ENCODE measurements around the gene KIAA1671.

Gene KIAA1671

DNA sequence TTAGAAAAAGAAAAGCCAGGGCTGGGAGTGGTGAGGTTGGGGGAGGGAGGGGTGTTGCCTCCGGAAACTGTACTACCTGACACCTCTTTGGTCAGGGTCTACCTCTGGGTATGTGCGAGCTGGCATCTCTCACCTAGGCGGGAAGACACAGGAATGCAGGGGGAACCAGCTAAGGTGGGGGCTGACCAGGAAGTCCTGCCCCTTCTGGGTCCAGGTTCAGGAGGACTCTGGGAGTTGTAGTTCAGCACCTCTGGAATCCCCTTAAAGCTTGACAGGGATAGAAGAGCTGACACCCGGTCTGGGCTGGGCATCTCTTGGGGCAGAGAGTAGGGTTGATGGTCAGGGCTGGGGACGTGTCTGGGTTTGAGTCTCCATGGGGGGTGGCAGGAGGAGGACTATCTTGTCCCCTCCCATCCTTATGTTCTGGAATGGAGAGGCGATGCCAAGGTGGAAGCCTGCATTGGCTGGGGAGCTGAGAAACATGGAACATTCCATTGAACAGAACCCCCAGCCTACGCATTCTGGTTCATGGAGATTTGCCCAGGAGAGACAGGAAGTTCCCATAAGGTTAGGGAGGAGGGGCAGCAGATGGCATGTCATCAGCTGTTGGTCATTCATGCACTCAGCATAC lies 2.1 kb upstream of the KIAA1671 start:
- DNase-seq: no peak

DNA sequence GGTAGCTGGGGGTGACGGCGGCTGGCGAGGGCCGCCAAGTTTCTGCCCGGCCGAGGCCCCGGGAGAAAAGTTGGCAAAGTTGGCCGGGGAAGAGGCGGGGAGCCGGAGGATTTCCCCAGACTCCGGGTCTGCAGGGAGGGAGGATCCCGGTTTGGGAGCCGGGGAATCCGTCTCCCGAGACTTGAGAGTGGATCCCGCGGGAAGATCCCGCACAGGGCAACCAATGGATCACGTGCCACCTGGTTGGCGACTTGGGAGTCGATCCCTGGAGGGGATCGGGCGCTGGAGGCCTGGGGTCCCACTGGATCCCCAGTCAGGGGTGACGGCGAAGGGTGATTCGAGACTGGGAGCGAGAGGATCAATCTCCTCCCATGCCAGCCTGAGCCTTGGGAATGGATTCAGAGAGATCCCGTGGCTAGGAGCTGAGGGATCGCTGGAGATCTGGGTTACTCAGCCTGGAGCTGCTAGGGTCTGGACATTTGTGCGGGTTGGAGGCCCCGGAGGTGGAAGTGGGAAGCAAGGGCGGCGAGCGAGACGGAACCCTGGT lies 394 bp downstream of the KIAA1671 start:
- peak; percentile 86 for DNase-seq

DNA sequence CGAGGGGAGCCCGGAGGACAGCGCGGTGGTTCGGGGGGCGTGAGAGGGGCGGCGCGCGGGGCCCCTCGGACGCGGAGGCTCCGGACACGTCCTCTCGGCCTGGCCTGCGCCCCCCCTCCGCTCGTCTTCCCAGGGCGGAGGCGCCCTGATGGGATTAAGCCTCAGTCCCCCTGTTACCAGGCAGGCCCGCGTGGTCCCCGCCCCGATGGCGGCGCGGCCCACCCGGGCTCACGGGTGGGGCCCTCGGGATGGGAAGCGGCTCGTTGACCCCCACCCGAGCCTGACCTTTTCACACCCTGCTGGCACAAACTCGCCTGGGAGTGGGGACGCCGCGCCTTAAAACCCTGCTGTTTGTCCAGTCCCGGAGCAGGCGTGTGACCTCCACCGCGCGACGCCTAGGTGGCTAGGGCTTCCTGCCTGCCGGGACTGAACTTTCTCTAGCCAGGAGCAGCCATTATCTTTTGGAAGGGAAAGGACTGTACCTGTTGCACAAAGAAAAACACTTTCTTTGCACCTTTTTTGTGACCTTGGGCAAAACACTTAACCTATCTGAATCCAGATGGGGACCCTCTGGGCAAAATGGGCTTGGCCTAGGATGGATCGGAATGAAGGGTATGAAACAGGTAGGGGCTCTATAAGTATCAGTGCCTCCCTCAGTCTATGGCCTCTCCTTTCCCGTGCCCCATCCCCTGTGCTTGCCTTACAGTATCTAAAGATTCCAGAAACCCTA lies 1.0 kb downstream of the KIAA1671 start:
- DNase-seq: no peak

DNA sequence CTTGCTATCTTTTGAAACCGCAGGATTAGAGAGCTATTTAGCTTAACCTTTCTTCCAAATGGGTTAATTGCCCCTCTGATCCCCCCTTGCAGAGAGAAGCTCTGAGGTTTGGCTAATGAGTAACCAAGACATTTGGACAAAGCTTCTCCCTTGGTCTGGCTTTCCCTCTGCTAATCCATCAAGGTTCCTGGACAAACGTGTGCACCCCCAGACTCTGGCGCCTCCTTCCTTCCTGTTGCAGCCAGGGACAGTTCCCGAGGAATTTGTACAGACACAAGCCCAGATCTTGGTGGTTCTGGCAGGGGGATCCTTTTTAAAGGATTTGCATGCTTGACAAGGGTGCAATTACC lies 1.6 kb downstream of the KIAA1671 start:
- DNase-seq: no peak

DNA sequence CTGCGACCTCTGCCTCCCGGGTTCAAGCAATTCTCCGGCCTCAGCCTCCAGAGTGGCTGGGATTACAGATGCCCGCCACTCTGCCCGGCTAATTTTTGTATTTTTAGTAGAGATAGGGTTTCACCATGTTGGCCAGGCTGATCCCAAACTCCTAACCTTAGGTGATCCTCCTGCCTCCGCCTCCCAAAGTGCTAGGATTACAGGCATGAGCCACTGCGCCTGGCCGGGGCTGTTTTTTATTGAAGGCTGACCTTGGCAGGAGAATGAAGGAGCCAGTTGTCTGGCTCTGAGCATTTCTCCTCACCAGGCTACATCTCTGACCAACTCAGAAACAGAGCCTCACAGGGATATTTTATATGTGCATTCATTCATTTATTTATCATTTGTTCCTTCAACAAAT lies 2.3 kb downstream of the KIAA1671 start:
- no peak for DNase-seq

DNA sequence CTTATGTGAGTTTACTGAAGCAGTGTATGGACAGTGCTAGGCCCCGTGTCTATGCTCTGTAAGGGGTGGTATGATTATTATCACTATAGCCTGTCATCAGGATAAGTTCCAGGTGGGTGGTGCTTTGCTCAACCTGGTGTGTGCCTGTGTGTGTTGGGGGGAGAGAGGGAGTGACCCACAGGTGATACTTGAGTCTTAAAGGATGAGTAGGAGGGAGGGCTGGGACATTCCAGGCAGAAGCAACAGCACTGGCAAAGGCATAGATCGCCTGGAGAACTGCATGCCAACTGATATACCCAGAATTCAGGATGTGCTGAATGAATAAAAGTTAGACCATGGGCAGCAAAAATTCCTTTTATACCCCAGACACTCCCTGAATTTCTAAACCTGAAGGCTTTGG lies 4.5 kb downstream of the KIAA1671 start:
- DNase-seq: no peak

DNA sequence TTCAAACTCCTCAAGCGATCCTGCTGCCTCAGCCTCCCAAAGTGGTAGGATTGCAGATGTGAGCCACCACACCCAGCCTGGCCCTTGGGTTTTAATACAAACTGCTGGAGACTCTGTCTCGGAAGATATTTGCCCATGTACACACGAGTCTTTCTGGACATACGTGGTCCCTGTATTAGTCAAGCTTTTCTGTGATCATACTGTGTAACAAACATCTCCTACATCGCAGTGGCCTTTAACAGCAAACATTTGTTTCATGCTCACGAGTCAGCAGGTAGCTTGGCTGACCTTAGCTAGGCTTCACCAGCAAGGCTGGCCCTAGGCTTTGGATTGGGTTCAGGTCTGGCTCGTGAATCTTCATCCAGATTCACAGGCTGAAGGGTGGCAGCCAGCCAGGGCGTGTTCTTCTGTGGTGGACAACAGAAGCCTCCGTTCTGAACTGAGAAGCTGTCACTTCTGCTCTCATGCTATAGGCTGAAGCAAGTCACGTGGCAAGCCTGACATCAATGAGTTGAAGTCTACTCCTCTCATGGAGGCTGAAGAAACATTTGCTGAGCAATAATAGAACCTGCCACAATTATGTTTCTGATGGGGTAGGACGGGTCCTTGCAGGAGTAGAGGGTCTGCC lies 8.8 kb downstream of the KIAA1671 start:
- no peak for DNase-seq

DNA sequence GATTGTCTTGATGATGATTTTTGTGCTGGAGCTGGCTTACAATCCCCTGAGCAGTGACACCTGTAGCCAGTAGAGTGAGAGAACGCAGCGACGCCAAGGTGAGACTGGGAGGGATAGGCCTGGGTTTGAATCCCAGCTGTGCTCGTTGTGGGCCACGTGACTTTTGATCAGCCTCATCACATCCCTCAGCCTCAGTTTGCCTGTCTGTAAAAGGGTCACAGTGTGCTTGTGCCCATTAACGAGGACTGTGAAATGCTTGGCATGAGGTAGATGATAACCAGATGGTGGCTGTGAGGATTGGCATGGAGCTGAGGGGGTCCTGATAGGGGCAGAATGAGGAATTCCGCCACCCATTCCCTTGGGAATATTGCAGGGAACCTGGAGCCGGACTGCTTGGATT lies 9.6 kb downstream of the KIAA1671 start:
- no peak for DNase-seq

DNA sequence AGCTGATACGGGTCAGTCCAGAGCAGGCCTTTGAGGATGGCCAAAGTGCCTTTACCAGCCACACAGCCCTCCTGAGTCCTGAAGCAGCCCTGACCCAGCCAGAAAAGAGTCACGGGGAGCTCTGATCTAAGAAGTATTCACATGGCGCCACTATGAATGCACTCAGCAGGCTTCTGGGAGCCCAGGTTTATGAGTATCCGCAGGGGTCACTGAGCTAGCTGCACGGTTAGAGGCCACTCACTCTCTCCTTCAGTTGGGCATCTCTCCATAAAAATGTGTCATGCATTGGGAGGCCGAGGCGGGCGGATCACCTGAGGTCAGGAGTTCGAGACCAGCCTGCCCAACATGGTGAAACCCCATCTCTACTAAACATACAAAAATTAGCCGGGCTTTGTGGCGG lies 10.3 kb downstream of the KIAA1671 start:
- DNase-seq: no peak

DNA sequence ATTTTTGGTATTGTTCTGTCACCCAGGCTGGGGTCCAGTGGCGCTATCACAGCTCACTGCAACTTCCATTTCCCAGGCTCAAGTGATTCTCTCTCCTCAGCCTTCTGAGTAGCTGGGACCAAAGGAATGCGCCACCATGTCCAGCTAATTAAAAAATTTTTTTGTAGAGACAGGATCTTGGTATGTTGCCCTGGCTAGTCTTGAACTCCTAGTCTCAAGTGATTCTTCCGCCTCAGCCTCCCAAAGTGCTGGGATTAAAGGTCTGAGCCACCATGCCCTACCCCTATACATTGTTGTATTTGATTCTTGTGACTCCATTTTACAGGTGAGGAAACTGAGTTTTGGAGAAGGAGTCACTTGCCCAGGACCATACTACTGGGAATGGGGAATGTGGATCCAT lies 11.9 kb downstream of the KIAA1671 start:
- DNase-seq: no peak

DNA sequence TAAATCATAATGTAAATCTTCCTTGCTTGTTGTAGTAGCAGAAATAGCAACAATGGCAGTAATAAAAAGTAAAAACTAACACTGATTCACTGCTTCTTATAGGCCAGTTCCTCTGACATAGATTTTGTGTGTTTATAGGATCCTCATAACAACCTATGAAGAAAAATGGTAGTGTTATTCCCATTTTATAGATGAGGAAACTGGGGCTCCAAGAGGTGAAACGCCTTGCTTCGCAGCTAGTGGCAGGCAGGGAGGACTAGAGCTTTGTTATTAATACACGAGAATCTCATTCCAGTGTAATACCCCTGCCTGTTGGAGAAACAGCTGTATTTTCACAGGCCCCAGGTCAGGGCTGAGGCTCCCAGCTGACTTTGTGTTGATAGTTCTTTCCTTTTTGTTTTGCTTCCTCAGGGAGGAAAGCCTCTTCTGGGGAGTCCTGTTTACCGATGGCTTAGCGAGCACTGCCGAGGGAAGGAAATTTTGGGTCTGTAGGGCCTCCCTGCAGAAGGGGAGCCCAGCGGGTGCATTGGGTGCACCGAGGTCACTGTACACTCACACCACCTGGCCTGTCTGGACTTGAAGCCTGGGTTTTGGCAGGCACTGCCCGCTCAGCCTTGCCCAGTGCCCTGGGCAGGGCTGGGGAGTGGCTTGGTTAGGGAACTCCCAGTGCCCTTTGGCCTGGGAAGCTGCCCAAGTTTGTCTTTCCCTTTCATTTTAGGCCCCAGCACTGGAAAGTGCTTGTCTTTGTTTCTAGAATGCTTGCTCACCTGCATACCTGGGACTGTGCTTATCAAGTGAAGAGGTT lies 13.5 kb downstream of the KIAA1671 start:
- no peak for DNase-seq

DNA sequence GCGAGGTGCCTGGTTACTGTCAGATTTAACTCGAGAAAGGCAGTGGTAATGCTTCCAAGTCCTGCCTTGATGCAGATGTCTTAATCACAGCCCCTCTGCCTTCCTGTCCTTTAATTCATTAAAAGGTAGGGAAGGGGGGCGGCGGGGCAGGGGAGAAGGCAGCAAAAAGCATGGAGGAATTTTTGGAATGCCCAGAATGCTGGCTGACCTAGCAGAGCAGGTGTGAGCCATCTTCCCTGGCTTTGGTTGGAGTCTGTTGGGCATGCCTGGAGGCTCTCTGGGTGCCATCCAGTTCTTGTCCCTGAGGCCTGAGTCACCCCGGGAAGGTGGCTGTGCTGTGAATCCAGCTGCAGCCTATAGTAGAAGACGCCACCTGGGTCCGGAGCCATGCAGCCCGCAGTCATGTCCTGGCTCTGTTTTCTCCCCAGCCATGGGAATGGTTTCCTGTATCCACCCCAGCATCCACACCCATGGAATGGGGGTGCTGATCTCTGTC lies 15.6 kb downstream of the KIAA1671 start:
- DNase-seq: no peak

DNA sequence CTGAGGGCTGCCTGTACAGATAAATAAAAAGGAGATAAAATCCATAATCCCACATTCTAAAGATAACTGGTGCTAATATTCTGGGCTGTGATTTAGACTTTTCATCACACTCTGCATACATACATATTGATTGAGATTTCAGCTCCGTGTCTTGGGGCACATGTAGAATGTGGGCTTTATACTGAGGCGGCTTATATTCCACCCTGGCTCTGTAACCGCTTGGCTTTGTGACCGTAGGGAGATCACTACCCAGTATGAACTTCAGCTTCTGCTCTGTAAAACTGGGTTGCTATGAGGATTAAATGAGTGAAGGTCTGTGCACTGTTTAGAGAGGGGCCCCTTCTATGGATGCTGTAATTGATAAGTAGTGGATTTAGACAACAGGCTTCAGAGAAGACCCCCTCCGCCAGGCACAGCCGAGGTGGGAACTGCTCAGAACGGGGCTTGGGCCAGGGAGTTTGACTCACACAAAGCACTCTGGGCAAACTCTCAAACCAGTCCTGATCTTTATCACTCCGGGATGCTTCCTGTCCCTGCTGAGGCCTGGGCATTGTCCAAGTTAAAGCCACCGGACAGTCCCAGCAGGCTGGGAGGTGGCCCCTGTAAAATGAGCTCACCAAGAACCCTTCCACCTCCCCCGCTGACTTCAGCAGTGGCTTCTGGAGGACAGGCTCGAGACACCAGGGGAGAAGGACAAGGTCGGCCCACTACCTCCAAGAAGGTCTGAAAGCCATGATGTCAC lies 17.2 kb downstream of the KIAA1671 start:
- no peak for DNase-seq

DNA sequence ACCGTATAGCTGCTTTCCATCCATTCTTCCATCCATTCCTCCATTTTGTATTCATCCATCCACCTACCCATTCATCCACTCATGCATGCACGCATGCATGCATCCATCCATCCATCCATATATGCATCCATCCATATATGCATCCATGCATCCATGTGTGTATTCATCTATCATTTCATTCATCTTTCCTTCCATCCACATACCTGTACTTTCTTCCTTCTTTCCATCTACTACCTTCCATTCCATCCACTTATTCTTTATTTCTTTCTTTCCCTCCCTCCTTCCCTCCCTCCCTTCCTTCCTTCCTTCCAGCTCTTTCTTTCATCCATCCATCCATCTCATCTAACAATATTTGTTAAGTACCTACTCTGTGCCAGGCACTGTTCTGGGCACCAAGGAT lies 19.9 kb downstream of the KIAA1671 start:
- no peak for DNase-seq

DNA sequence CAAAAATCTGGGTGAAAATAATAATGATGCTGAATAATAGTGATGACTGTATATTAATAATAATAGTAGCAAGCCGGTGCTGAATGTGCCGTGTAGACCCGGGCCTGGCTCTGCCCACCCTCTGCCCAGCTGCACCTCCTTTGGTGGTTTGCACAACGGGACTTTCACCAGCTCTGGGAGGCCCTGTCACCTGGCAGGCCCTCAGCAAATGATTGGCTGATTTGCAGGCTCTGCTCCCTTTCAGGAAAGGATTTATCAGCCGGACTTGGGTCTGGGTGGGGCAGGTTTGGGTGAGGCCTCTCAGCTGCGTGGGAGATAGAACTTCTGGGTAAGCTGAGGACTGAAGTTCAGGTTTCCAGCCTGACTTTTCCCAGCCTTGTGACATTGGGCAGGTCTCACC lies 21.4 kb downstream of the KIAA1671 start:
- DNase-seq: no peak

DNA sequence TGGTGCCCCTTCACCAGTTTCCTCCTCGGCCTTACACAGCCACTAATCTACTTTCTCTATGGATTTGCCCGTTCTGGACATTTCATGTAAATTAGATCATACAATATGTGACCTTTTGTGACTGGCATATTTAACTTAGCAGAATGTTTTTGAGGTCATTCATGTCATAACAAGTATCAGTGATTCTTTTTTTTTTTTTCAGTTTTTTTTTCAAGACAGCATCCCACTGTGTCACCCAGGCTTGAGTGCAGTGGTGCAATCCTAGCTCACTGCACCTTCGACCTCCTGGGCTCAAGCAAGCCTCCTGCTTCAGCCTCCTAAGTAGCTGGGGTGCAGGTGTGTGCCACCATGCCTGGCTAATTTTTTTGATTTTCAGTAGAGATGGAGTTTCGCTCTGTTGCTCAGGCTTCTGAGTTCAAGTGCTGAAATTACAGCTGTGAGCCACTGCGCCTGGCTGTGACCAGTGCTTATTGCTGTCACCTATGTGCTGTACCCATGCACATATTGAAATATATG lies 22.7 kb downstream of the KIAA1671 start:
- DNase-seq: no peak

DNA sequence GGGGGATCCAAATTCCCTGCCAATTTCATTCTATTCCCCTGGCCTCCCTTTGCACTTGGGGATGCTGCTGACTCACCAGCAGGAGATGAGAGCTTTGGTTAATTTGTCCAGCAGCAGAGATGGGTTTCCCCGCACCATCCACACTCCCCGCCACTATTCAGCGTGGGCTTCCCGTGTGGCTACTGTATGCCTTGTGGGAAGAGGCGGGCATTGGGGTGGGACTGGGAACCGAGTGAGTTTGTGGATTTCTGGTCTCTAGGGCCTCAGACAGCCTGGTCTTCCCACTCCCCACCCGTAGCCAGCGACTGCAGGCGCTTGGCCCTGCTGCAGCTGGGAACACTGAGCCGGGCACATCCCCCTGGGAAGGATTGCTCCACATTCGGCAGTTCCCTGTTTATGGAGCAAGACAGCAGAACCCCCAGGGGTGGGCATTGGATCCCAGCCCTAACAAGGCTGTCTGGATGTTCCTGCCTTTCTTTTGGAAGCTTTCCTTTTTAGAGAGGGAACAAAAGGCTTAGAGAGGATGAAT lies 23.4 kb downstream of the KIAA1671 start:
- DNase-seq: no peak

DNA sequence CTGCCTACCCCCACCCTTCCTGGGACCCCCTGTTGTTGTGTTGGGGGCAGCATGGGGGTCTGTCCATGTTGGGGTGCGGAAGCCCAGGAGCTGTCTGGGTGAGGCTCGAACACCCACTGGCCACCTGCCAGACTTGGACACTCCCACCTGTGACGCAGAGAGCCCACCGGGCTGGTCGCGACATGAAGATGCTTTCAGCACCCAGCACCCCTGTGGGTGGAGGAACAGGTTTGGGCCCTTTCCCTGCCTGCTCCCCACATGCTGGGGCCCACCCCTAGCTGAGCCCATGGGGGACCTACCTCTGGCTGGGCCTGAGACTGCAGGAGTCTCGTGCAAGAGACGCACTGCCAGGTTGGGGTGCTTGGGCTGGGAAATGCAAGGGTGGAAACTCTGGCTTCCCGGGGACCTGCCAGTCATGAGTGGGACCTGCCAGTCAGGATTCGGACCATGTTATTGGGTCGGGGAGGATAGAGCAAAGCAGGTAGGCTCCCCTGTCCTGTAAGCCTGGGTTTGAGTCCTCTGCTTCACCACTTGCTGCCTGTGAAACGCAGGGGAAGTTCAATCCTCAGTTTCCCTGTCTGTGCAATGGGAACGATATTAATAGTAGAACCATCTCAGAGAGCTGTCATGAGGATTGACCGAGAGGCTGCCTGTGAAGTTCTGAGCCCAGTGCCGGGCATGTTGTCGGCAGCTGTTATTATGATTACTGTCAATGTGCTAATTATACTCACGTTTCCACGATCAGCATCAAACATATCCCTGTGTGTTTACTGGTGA lies 24.1 kb downstream of the KIAA1671 start:
- no peak for DNase-seq

DNA sequence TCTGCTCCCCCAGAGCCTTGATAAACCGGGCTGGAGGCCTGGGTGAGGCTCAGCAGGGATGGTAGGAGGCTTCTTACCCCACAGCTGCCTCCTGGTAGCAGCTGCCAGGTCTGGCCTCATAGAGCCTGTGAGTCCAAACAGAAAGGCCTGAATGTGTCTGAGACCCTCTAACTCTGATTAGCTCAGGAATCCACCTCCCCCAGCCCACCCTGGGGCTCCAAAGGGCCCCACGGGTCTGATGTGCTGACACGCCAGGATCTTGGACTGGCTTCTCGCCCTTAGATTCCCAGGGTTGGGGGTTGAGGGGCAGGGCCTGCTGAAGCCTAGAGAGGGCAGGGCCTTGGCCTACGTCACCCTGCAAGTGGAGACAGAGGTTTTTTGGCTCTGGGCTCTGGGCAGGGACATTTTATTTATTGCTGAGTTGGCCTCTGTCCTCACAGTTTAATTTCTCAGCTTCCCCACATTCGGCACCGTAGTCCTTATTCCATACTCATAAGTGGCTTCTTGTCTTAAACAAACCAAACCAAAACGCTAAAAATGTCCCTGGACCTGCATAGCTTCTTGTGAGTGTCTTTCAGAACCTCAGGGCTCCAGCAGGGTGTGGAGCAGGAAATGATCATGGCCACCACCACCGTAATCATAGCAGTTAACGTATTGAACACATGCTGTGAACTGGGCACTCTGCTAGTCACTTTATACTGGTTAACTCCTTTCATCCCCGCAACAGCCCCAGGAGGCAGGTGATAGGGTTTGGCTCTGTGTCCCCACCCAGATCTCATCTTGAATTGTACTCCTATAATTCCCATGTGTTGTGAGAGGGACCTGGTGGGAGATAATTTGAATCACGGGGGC lies 25.1 kb downstream of the KIAA1671 start:
- DNase-seq: peak; percentile 26

DNA sequence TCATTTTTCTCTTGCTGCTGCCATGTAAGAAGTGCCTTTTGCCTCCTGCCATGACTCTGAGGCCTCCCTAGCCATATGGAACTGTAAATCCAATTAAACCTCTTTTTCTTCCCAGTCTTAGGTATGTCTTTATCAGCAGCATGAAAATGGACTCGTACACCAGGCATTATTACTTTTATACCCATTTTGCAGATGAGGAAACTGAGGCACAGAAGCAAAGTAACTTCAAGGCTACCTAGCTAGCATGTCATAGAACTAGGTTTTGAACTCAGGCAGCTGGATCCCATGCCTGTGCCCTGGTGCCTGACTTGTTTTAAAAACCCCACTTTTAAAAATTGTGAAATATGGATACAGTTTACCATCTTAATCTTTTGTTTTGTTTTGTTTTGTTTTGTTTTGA lies 25.8 kb downstream of the KIAA1671 start:
- DNase-seq: no peak

All from right kidney (tissue), 1 donor.